ELR (cell line): ENCODE data around the gene ANXA11.

Source experiments
- DNase-seq: peaks from one replicate; pipeline ENCODE4 v3.0.0-alpha.2; 2015; ENCODE audit warnings: low read depth

ANXA11 gene

GRCh38 chr10:80165173-80165572 is 40.2 kb downstream of the ANXA11 start:
- DNase-seq, result peak; percentile 72

DNA sequence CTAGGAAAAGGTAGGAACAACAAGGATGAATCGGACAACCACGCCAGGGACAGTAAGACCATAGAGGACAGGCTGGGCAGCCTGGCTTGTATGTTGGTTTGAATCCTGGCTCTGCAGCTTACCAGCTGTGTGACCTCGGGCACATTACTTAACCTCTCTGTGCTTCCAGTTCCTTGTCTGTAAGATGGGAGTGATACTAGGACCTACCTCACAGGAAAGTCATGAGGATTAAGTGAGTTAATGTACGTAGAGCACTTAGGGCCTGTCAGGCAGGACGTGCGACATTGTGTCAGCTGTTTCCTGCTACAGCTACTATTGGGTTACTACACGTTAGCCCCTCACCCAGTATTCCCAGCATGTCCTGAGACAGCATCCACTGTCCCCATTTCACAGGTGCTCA is 40.7 kb downstream of the ANXA11 start:
- no peak for DNase-seq

DNA sequence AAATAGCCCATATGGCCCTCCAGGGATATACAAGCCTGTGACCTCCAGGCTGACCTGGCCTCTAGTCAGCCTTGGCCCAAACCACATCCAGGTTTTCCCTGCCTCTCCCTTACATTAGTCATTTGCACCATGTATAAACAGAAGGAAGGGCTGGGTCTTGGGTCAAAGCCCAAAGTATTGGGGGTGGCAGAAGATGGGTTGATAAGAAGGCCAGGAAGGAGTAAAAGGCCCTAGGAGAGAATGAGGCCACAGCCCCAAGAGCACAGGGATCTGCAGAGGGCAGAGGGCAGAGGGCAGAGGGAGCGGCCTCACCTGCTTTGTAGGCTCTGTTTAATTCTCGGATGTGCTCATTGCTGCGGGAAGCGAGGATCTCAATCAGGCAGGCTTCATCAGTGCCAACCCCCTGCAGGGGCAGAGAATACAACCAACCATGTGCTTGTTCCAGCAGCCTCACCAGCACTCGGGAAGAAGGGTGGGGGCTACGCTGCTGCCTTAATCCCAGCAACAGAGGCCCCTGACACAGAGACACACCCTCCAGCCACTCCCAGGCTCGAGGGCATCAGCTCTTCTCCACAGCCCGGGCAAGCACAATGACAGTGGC is 41.5 kb downstream of the ANXA11 start:
- DNase-seq, result peak; percentile 96

GRCh38 chr10:80161321-80162083 is 43.8 kb downstream of the ANXA11 start:
- DNase-seq, result peak; percentile 66

GRCh38 chr10:80160361-80161320 is 44.7 kb downstream of the ANXA11 start:
- no peak for DNase-seq

DNA sequence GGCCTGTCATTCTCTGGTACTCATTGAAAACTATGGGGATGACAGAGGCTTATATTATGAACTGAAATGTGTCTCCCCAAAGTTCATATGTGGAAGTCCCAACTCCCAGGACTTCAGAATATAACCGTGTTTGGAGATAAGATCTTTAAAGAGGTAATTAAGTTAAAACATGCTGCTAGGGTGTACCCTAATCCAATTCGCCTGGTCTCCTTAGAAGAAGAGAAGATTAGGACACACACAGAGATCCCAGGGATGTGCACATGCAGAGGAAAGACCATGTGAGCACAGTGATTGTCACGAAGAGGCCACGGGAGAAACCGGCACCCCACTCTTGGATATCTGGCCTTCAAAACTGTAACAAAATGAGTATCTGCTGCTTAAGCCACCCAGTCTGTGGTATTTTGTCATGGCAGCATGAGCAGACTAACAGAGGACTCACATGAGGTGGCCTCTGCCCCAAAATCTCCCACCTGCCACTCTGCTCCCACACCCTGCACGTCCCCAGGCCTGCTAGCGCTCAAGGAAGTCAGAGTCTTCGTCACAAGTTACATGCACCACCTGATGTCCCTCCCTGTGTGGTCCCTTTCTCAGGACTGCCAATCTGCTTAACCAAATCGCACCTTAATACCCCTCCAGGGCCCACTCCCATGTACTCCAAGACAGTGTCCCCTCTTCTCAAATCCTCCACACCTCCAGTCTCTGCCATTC is 46.0 kb downstream of the ANXA11 start:
- DNase-seq, result no peak

- DNase-seq, result peak; percentile 97
Measured at GRCh38 chr10:80158598-80159127, 46.7 kb downstream of the ANXA11 start.

- no peak for DNase-seq
Measured at GRCh38 chr10:80158126-80158525, 47.2 kb downstream of the ANXA11 start.

DNA sequence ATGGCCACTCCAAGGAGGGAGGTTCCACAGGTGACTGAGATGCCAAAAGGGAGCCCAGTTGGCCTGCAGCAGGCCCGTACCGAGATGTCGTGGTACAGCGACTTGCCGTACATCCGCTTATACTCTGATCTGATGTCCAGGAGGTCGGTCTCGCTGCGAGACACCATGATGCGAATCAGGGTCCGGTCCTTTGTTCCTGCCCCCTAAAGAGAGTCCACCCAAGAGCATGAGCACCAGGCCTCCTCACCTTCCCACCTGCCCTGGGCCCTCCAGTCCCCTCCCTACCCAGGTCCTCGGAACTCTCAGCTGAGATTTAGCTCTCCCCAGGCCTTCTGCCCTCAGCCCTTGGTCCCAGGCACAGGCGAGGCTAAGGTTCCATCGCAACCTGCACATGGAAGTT is 47.8 kb downstream of the ANXA11 start:
- DNase-seq, result no peak

DNA sequence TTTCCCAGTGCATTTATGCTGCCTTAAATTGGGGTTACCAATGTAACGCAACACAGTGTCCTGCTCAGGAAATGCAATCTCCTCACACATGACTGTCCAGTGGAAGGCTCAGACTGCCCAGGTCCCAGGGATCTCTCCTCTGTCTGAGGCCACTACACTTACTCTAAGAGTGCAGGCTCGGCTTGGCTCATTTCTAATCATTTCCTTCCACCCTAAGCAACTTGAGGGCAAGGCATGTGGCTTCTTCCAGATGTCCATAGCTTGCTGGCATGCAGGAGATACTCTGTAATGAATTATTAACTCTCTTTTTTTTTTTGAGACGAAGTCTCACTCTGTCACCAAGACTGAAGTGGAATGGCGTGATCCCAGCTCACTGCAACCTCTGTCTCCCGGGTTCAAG is 49.1 kb downstream of the ANXA11 start:
- DNase-seq, result no peak

- no peak for DNase-seq
Measured at GRCh38 chr10:80155696-80156215, 49.6 kb downstream of the ANXA11 start.

GRCh38 chr10:80154978-80155695 is 50.2 kb downstream of the ANXA11 start:
- DNase-seq, result peak; percentile 87

- no peak for DNase-seq
Measured at GRCh38 chr10:80154626-80154977, 50.7 kb downstream of the ANXA11 start.

- no peak for DNase-seq
Measured at GRCh38 chr10:80153460-80153859, 51.9 kb downstream of the ANXA11 start.

- DNase-seq, result no peak
Measured at GRCh38 chr10:80152820-80153219, 52.5 kb downstream of the ANXA11 start.

DNA sequence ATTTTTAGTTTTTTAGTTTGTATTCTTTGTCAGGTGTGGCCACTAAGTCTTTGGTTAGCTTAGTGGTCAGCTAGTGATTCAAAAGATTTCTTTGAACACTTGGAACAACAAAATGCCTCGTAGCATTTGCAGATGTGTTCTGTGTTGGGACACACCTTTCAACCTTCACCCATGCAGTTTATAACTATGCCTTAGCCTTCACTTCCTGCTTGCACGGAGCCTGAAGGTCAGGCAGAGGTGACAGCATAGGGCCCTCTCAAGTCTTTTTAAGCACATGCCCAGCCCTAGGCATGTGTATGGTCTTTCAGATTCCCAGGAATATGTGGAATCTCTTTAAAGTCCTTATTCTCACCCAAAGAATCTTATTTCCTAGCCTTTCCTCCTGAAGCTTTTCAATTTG is 55.2 kb downstream of the ANXA11 start:
- DNase-seq, result no peak

DNA sequence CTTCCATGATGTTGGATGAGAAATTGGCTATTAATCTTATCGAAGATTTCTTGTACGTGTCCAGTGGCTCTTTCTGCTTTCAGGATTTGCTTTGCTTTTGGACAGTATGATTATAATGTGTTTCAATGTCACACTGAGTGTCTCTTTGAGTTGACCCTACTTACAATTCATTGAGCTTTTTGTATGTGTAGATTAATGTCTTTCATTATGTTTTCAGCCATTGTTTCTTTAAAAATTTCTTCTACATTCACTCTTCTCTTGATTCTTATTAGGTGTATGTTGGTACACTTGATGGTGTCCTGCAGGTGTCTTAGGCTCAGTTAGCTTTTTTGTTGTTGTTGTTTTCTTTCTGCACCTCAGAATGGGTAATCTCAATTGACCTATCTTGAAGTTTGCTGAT is 56.2 kb downstream of the ANXA11 start:
- no peak for DNase-seq

DNA sequence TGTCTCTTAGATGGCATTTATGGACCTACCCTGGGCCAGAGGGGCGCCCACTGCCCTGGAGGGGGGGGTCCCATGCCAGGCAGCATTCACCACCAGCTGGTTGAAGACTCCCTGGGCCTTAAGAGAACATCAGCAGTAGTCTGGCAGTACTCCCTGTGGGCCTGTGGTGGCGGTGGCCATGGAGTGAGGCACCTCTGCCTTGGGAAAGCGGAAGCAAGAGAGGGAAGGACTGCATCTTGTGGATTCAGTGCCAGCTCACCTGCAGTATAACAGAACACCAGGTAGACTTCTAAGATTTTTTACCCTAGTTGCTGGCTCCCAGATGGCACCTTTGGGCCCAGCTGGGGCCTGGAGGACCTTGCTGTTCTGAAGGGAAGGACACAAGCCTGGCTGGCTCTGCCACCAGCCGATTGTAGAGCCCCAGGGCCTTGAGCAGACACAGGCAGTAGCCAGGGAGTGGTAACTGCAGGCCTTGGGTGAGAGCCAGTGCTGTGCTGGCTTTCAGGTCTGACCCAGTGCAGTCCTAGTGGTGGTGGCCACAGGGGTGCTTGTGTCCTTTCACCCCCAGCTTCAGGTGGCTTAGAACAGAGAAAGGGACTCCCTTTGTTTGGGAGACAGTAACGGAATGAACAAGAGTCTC is 57.1 kb downstream of the ANXA11 start:
- no peak for DNase-seq

- DNase-seq, result no peak
Measured at GRCh38 chr10:80146918-80147317, 58.4 kb downstream of the ANXA11 start.
